ENCODE results near the gene ARF3.

DNA sequence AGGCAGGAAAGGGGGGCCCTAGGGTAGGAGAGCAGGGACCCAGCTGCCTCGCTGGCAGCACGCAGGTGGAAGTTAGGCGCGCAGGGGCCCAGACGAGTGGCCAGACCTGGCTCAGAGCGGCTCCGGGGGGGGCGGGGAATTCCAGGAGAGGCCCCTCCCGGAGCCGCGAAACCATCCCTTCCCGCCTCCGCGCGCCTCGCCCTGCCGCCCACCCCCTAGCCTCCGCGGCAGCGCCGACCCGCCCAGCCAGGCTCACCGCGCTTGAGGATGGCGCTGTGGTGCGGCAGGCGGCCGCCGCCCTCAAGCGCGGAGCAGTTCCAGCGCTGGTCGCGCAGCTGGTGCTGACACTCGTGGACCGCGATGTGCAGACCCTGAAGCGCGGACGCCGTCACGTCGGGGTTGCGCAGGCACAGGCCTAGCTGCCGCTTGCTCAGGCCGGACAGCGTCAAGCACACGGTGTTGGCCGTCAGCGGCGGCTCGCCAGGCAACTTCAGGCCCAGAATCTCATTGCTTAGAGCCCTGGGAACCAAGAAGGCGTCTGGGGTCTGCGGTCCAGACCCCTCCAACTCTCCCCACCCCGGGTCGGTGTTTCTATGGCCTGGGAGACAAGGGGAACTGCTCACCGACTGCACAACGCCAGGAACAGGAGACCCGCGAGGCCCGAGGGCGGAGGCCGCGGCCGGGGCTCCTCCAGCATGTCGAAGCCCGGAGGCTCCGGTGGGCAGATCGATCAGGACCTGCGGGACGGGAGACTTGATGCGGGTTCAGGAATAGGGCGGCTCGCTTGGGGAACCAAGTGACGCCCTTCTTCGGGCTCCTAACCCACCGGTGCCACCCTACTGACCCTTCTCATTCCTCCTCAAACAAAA is 12.8 kb upstream of the ARF3 start:
- TF ChIP-seq CTCF (IDR thresholded peaks at IDR 0.05; ENCODE audit: low read depth, low read length) = no peak
- no peak for TF ChIP-seq EZH2phosphoT487 (IDR thresholded peaks at IDR 0.05; ENCODE audit: low read depth)

Data from OCI-LY3 (cell line).